Spleen (tissue), 11 donors: Measurements from ENCODE around the gene OBSCN. TPM values are rescaled to one million over a fixed set of nuclear protein-coding genes. Genes with fewer than 3 reads are reported as not detected.
A peak's percentile ranks its signal among the peaks of the same experiment; 100 is the strongest.

ENCODE experiments used
- DNase-seq: peaks from one replicate; pipeline ENCODE4 v3.0.0-alpha.2; 2020
- H3K27ac ChIP-seq, 8 donors: fragments of 200-600 bp; sonication (generic) in 7 of 8; 1 replicate in 4 of 8; 2 replicates in 4 of 8; pipeline versions ENCODE4 v1.5.0 to v1.8.0; 2016 to 2021; ENCODE audit warnings: inconsistent platforms in 4 of 8, mild to moderate bottlenecking in 4 of 8, moderate library complexity in 1 of 8
- H3K27me3 ChIP-seq, 7 donors: fragments of 200-600 bp; sonication (generic) in 6 of 7; replicated peaks in 1 of 7; 1 replicate in 4 of 7; 2 replicates in 3 of 7; pipeline versions ENCODE4 v1.5.0 to v1.8.0; 2016 to 2021; ENCODE audit warnings: inconsistent platforms in 3 of 7, mild to moderate bottlenecking in 1 of 7
- H3K36me3 ChIP-seq, 6 donors: fragments of 200-600 bp; sonication (generic) in 5 of 6; 1 replicate in 4 of 6; 2 replicates in 2 of 6; pipeline versions ENCODE4 v1.5.0 to v1.8.0; 2016 to 2021; ENCODE audit warnings: inconsistent platforms in 2 of 6
- H3K4me1 ChIP-seq, 6 donors: fragments of 200-600 bp; sonication (generic) in 5 of 6; 1 replicate in 3 of 6; 2 replicates in 3 of 6; pipeline versions ENCODE4 v1.5.0 to v1.8.0; 2016 to 2021; ENCODE audit warnings: inconsistent platforms in 3 of 6
- H3K4me3 ChIP-seq, 8 donors: fragments of 200-600 bp; sonication (generic) in 7 of 8; 1 replicate in 4 of 8; 2 replicates in 4 of 8; pipeline versions ENCODE4 v1.5.0 to v1.8.0; 2016 to 2021; ENCODE audit warnings: inconsistent platforms in 4 of 8, mild to moderate bottlenecking in 4 of 8, moderate library complexity in 2 of 8
- H3K9me3 ChIP-seq, 8 donors: fragments of 200-600 bp; sonication (generic) in 7 of 8; 1 replicate in 4 of 8; 2 replicates in 4 of 8; pipeline versions ENCODE4 v1.5.0 to v1.8.0; 2016 to 2021; ENCODE audit warnings: inconsistent platforms in 4 of 8
- CTCF ChIP-seq, 11 experiments: fragments of 200-600 bp in 7 of 11; fragments of 450-650 bp in 4 of 11; sonication (generic) in 4 of 11; IDR thresholded peaks in 8 of 11; conservative IDR thresholded peaks in 3 of 11; 1 replicate in 7 of 11; 2 replicates in 4 of 11; pipeline versions ENCODE4 v1.4.0 to v1.8.0; 2016 to 2021; ENCODE audit warnings: antibody characterized with exemption in 11 of 11, inconsistent platforms in 4 of 11, mild to moderate bottlenecking in 1 of 11
- POLR2A ChIP-seq, 3 donors: fragments of 450-650 bp; IDR thresholded peaks; one replicate each; pipeline ENCODE4 v1.5.1; 2017; ENCODE audit warnings: antibody characterized with exemption in 3 of 3, mild to moderate bottlenecking in 1 of 3
- POLR2AphosphoS5 ChIP-seq, 3 donors: sonication (generic); formaldehyde crosslinking; IDR thresholded peaks; one replicate each; pipeline ENCODE4 v1.5.1; 2017; ENCODE audit warnings: antibody characterized with exemption in 3 of 3
- WGBS, 5 donors: extraction: QIAGEN DNeasy Blood & Tissue Kit in 3 of 5; methylation state at CpG; one replicate each; pipeline versions ENCODE4 v1.1.5 to v1.1.7; 2013 to 2018; 5-methylcytosine and 5-hydroxymethylcytosine counted together
- intact Hi-C: fragments of 100-400 bp; cut with DNase I; formaldehyde crosslinking; loops from one replicate; pipeline ENCODE4 v1.15.0; 2023; ENCODE audit warnings: low total_unique reads
- polyA plus RNA-seq, 3 donors: library from polyadenylated mRNA; stranded (reverse); fragments of 200-250 nt; gene quantifications; one replicate each; pipeline ENCODE4 v1.2.1, GENCODE V29; 2013
- total RNA-seq, 7 donors: library from RNA; depleted of rRNA in 3 of 7; stranded (reverse); fragments of >200 nt in 3 of 7; fragmentation: NEBNext Ultra II Directional in 4 of 7; extraction: Animal tissue kit (Norgen Biotek cat#: 25700) in 4 of 7; gene quantifications; one replicate each; pipeline versions ENCODE4 v1.1.0 to v1.2.1, GENCODE V29; 2016 to 2021
- donor health status: healthy with polysubstance abuse.
- donor health status: DM: no; HTN: no; CAD: no; lungs with moderate emphysema.
- donor health status: DM: no; HTN: no; CAD: no.
- donor health status: Bipolar disorder and iron deficiency.
- donor health status: healthy.
- donor health status: DM: no; HTN: no; CAD: no.
- donor health status: DM: yes; HTN: yes; CAD: no.

The OBSCN gene
- total and polyA plus RNA-seq, 10 donors, result 12.6 to 71.7 (median 41.9) TPM

- 78 to 93% (median 85%) methylated on average over 4 of the region's 4 CpGs for WGBS, 5 donors
- H3K4me1 ChIP-seq, result no peaks in the 10 kb centered on the region
- no peaks in the 10 kb centered on the region for H3K27me3 ChIP-seq
- intact Hi-C loops, result no loop called here
- TF ChIP-seq CTCF (IDR thresholded peaks at IDR 0.05 in 8 of 11, conservative IDR thresholded peaks at IDR 0.05 in 3 of 11) (no peak), POLR2A (IDR thresholded peaks at IDR 0.05) (no peak), POLR2AphosphoS5 (IDR thresholded peaks at IDR 0.05) (no peak)
- H3K36me3 ChIP-seq, result peaks cover 0 to 86% (median 45%) of the 10 kb centered on the region in 6 donors
- peaks cover 0 to under 1% (median 0%) of the 10 kb centered on the region in 8 donors for H3K9me3 ChIP-seq
- H3K27ac ChIP-seq, result no peak overlapping the region
- no peak overlapping the region for H3K4me3 ChIP-seq
- no peak for DNase-seq
These were observed 111.7 kb downstream of the OBSCN start for GRCh38 chr1:228319352-228320088.

GRCh38 chr1:228320394-228320793 lies 112.5 kb downstream of the OBSCN start:
- 92 to 98% (median 96%) methylated on average over 3 of the region's 3 CpGs for WGBS, 5 donors
- peaks cover 0 to 94% (median 47%) of the 10 kb centered on the region in 6 donors for H3K36me3 ChIP-seq
- intact Hi-C loops, result no loop called here
- TF ChIP-seq CTCF (IDR thresholded peaks at IDR 0.05 in 8 of 11, conservative IDR thresholded peaks at IDR 0.05 in 3 of 11) (no peak), POLR2A (IDR thresholded peaks at IDR 0.05) (no peak), POLR2AphosphoS5 (IDR thresholded peaks at IDR 0.05) (no peak)
- no peaks in the 10 kb centered on the region for H3K27me3 ChIP-seq
- H3K9me3 ChIP-seq, result peaks cover 0 to 10% (median 6%) of the 10 kb centered on the region in 8 donors
- H3K4me1 ChIP-seq, result no peaks in the 10 kb centered on the region
- no peak overlapping the region for H3K4me3 ChIP-seq
- DNase-seq, result no peak
- no peak overlapping the region for H3K27ac ChIP-seq

GRCh38 chr1:228321435-228321834 lies 113.6 kb downstream of the OBSCN start:
- WGBS, 5 donors, result 92 to 98% (median 95%) methylated on average over 7 to 11 of the region's 11 CpGs
- DNase-seq, result peak; percentile 62
- peaks cover 0 to 13% (median 7%) of the 10 kb centered on the region in 8 donors for H3K9me3 ChIP-seq
- H3K4me3 ChIP-seq, result no peak overlapping the region
- intact Hi-C loops, result no loop called here
- H3K36me3 ChIP-seq, result peaks cover 0 to 91% (median 47%) of the 10 kb centered on the region in 6 donors
- no peaks in the 10 kb centered on the region for H3K4me1 ChIP-seq
- TF ChIP-seq POLR2A (IDR thresholded peaks at IDR 0.05), result no peak
- no peak for TF ChIP-seq POLR2AphosphoS5 (IDR thresholded peaks at IDR 0.05)
- TF ChIP-seq CTCF (IDR thresholded peaks at IDR 0.05 in 8 of 11, conservative IDR thresholded peaks at IDR 0.05 in 3 of 11), result no peak
- no peaks in the 10 kb centered on the region for H3K27me3 ChIP-seq
- no peak overlapping the region for H3K27ac ChIP-seq

GRCh38 chr1:228321895-228322294 lies 114.1 kb downstream of the OBSCN start:
- Histone ChIP-seq H3K27ac (no peak overlapping the region), H3K9me3 (peaks cover 0 to 13% (median 7%) of the 10 kb centered on the region in 8 donors), H3K4me1 (no peaks in the 10 kb centered on the region), H3K36me3 (peaks cover 0 to 86% (median 47%) of the 10 kb centered on the region in 6 donors), H3K27me3 (no peaks in the 10 kb centered on the region), H3K4me3 (no peak overlapping the region)
- TF ChIP-seq POLR2AphosphoS5 (IDR thresholded peaks at IDR 0.05), result no peak
- intact Hi-C loops, result no loop called here
- no peak for DNase-seq
- WGBS, 5 donors, result 89 to 96% (median 96%) methylated on average over 5 to 15 of the region's 15 CpGs
